LNCaP clone FGC (cell line): Measurements from ENCODE around the gene ARID1B.

Source experiments
- DNase-seq: peaks from one replicate; pipeline ENCODE4 v3.0.0-alpha.2; 2011; ENCODE audit warnings: low read depth
- H3K4me3 ChIP-seq: 2 replicates; pipeline ENCODE4 v1.5.1; 2011; ENCODE audit warnings: mild to moderate bottlenecking, low read depth, low read length, control low read depth
- TF ChIP-seq, protein P1 (sequence below): IDR thresholded peaks from 2 replicates; pipeline ENCODE4 v1.5.1; 2012; ENCODE audit warnings: mild to moderate bottlenecking; ENCODE audit not compliant: control insufficient read depth, insufficient read depth; ENCODE audit errors: extremely low read depth

The ARID1B gene

DNA sequence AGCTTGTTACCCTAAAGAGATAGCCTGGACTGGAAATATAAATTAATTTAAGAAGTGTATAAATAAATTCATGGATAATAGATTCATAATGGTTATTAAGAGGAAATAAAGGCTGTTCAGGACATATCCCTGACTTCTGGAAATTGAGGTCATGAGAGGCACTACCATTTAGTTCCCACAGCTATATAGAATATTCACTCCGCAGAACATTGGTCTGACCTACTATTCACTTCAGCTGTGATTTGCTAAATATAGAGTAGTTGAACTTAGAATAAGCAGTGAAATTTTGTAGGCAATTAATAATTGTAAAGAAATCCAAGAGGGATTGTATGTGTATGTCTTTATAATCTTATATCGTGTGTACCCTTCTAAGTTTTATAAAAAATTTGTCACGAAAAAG is 112.8 kb downstream of the ARID1B start:
- TF ChIP-seq, protein P1, sequence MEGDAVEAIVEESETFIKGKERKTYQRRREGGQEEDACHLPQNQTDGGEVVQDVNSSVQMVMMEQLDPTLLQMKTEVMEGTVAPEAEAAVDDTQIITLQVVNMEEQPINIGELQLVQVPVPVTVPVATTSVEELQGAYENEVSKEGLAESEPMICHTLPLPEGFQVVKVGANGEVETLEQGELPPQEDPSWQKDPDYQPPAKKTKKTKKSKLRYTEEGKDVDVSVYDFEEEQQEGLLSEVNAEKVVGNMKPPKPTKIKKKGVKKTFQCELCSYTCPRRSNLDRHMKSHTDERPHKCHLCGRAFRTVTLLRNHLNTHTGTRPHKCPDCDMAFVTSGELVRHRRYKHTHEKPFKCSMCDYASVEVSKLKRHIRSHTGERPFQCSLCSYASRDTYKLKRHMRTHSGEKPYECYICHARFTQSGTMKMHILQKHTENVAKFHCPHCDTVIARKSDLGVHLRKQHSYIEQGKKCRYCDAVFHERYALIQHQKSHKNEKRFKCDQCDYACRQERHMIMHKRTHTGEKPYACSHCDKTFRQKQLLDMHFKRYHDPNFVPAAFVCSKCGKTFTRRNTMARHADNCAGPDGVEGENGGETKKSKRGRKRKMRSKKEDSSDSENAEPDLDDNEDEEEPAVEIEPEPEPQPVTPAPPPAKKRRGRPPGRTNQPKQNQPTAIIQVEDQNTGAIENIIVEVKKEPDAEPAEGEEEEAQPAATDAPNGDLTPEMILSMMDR, result no peak
- no peak for DNase-seq
- no peak overlapping the region for H3K4me3 ChIP-seq

DNA sequence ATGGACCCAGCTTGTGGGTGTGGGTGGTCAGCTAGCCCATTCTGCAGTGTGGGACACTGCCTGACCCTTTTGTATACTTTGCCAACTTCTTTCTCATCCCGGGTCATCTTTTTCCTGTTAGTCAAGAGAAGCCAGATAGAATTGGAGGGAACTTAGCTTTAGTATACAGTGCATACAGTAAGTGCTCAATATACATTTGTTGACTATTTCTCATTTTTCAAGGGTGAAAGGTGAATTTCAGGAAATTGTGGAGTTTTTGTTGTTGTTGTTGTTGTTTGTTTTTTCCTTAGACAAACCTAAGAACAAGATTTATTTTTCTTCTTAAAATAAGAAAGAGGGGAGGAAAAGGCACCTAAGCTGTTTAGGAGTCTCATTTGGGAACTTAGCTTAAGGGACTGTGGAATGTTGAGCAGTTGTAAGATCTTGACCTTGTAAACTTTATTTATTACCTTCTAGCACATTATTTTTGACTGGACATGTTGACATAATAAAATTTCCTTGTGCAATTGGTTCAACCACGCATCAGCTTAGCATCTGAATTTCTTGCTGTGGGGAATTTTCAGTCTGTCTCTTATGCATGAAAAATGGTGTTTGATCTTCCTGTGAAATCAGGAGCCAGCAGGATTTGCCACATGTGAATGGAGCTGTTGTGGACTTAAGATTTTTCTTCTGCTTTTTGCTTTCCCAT is 113.6 kb downstream of the ARID1B start:
- H3K4me3 ChIP-seq, result no peak overlapping the region
- TF ChIP-seq, protein P1, result no peak
- peak; percentile 45 for DNase-seq

DNA sequence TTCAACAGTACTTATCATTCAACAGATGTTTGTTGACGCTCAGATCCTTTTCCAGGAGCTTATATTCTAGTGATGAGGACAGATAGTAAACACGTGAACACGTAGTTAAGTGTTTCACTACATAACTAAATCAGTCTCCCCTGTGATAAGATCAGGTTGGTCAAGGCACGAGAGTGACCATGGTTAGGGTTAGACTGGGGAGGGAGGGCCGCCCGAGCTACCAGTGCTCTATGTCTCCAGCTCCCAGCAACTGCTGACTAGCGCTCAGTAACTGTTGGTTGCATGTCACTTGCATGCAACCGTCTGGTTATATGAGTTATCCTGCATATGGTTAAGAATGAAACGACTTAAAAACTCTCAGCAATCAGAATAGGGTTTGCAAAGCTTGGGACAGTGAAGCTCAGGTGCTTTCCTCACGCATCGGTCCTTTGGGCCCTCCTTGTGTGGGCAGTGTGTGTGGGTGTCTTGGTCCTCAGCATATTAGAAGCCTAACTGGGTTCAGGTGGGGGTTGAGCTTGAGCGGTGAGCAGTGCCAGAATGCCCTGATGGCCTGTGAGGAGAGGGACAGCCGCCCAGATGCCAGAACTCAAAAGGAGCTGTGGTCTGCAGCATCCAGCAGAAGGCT is 120.8 kb downstream of the ARID1B start:
- DNase-seq, result no peak
- H3K4me3 ChIP-seq, result no peak overlapping the region
- TF ChIP-seq, protein P1, result no peak

DNA sequence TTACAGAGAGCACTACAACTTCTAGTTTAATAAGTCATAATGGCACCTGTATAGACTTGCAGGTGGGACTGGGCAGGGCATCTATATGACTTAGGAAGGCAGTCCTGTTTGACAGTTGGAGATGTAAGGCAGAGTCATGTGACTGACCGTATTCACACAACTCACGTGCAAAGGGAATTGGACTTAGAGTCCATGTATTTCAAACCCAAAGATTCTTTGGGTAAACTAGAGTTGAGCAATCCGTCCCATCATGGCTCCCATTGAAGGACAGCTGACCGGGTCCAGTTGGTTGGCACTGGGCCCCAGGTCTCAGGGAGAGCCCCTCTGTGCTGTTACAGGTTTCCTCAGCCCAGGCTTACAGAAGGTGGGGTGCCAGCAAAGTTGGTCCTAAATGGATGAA is 121.9 kb downstream of the ARID1B start:
- TF ChIP-seq, protein P1, result no peak
- DNase-seq, result no peak
- H3K4me3 ChIP-seq, result no peak overlapping the region

DNA sequence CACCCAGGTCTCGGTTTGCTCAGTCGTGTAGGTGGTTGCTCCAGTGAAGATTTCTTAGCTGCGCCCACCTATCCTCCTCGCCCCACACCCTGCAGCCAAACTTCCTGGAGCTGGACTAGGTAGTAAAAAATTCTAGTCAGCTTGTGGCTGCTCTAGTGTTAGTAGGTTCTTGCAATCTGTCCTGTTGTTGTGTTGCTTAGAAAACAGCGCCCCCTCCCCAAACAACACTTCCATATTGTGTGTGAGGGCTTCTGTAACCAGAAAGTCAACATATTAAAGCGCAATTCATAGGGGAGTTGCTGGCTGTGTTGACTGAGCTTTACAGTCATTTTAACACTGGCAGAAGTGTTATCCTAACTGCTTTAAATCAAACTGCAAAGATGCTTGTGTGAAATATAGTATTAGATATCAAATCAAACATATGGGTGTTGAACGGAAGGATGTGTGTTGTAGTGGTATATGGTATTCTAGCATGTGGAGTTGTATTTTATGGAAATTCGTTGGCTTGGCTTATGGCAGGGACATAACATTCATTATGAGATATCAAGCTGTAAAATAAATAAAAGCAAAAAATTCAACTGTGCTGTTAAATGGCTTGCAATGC is 122.5 kb downstream of the ARID1B start:
- TF ChIP-seq, protein P1, result no peak
- no peak for DNase-seq

DNA sequence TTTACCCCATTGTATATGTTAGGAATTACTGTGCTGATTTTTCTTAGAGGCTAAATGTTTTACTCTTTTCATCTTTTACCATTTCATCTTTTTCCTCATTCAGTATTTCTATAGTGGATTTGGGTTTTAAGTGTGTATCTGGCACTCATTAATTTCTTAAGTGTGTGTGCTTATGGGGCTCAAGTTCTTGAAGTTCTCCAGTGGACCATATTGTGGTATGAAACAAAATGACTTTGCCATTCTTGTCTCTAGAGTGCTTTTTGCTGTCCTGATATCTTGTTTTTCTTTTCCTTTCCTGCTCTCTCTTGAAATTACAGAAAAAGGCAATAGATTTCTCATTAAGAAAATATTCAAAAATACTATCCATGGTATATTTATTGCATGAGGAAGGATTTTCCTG is 123.1 kb downstream of the ARID1B start:
- TF ChIP-seq, protein P1, result no peak
- no peak for DNase-seq
- H3K4me3 ChIP-seq, result no peak overlapping the region

More for the DNA sequence above, 122.5 kb downstream of the ARID1B start:
- no peak overlapping the region for H3K4me3 ChIP-seq
